NCI-H1694 (cell line): ENCODE measurements around the gene RGS3.

ENCODE experiments used
- DNase-seq: peaks from one replicate; lab custom pipeline; 2025; lab: John Stamatoyannopoulos, UW

The RGS3 gene

GRCh38 chr9:113585555-113585954 lies 122.0 kb downstream of the RGS3 start:
- DNase-seq = no peak

GRCh38 chr9:113587471-113588031 lies 124.0 kb downstream of the RGS3 start:
- DNase-seq = no peak

GRCh38 chr9:113588242-113588810 lies 124.8 kb downstream of the RGS3 start:
- DNase-seq = no peak

- no peak for DNase-seq
These were observed 125.4 kb downstream of the RGS3 start for GRCh38 chr9:113588936-113589335.

- DNase-seq = no peak
These were observed 125.9 kb downstream of the RGS3 start for GRCh38 chr9:113589407-113589806.

- DNase-seq = peak; percentile 14
These were observed 126.4 kb downstream of the RGS3 start for GRCh38 chr9:113589890-113590289.

- no peak for DNase-seq
These were observed 126.9 kb downstream of the RGS3 start for GRCh38 chr9:113590389-113590788.

- DNase-seq = peak; percentile 33
These were observed 127.7 kb downstream of the RGS3 start for GRCh38 chr9:113590991-113591898.

GRCh38 chr9:113591899-113592625 lies 128.5 kb downstream of the RGS3 start:
- DNase-seq = no peak

GRCh38 chr9:113592876-113593575 lies 129.5 kb downstream of the RGS3 start:
- no peak for DNase-seq

GRCh38 chr9:113593682-113594281 lies 130.3 kb downstream of the RGS3 start:
- DNase-seq = no peak

- DNase-seq = no peak
These were observed 131.2 kb downstream of the RGS3 start for GRCh38 chr9:113594484-113595299.

- no peak for DNase-seq
These were observed 133.2 kb downstream of the RGS3 start for GRCh38 chr9:113596616-113597320.

- DNase-seq = no peak
These were observed 134.1 kb downstream of the RGS3 start for GRCh38 chr9:113597390-113598241.

GRCh38 chr9:113598451-113598850 lies 134.9 kb downstream of the RGS3 start:
- DNase-seq = no peak

- DNase-seq = no peak
These were observed 135.4 kb downstream of the RGS3 start for GRCh38 chr9:113598883-113599282.

- peak; percentile 9 for DNase-seq
These were observed 136.1 kb downstream of the RGS3 start for GRCh38 chr9:113599646-113600022.

- DNase-seq = no peak
These were observed 136.7 kb downstream of the RGS3 start for GRCh38 chr9:113600023-113600823.
